Neutrophil (primary cell): ENCODE measurements around the gene DTX4.

Experiments used
- H3K27ac ChIP-seq: fragments of 200-600 bp; sonication (generic); 2 replicates; pipeline ENCODE4 v1.5.1; 2016; ENCODE audit warnings: mild to moderate bottlenecking, moderate library complexity
- H3K27me3 ChIP-seq: fragments of 200-600 bp; sonication (generic); 2 replicates; pipeline ENCODE4 v1.6.0; 2016; ENCODE audit warnings: mild to moderate bottlenecking
- H3K36me3 ChIP-seq: fragments of 200-600 bp; sonication (generic); 2 replicates; pipeline ENCODE4 v1.5.1; 2017
- H3K4me1 ChIP-seq, 2 experiments: fragments of 200-600 bp in 1 of 2; sonication (generic) in 1 of 2; 1 replicate in 1 of 2; 2 replicates in 1 of 2; pipeline versions ENCODE4 v1.5.1 to v1.6.1; 2013 to 2016; ENCODE audit warnings: low read depth in 1 of 2, low read length in 1 of 2, mild to moderate bottlenecking in 1 of 2, moderate library complexity in 1 of 2; ENCODE audit not compliant: control insufficient read depth in 1 of 2, insufficient read depth in 1 of 2
- H3K4me3 ChIP-seq, 2 experiments: fragments of 200-600 bp in 1 of 2; sonication (generic) in 1 of 2; 1 replicate in 1 of 2; 2 replicates in 1 of 2; pipeline ENCODE4 v1.5.1; 2013 to 2016; ENCODE audit warnings: low read depth in 1 of 2, low read length in 1 of 2, mild to moderate bottlenecking in 1 of 2, moderate library complexity in 1 of 2
- H3K9me3 ChIP-seq: fragments of 200-600 bp; sonication (generic); 2 replicates; pipeline ENCODE4 v1.5.1; 2016
- CTCF ChIP-seq: fragments of 200-600 bp; sonication (generic); IDR thresholded peaks from 2 replicates; pipeline ENCODE4 v1.5.1; 2016; ENCODE audit warnings: antibody characterized with exemption

Gene DTX4

GRCh38 chr11:59185386-59185945 lies 13.5 kb downstream of the DTX4 start:
- Histone ChIP-seq H3K27me3 (no peaks in the 10 kb centered on the region), H3K4me1 (peaks cover 0 to 6% of the 10 kb centered on the region in 2 experiments), H3K27ac (no peak overlapping the region), H3K36me3 (peaks cover 67% of the 10 kb centered on the region), H3K4me3 (no peak overlapping the region), H3K9me3 (no peaks in the 10 kb centered on the region)
- no peak for TF ChIP-seq CTCF

- Histone ChIP-seq H3K27ac (no peak overlapping the region), H3K4me1 (peaks cover 0 to 6% of the 10 kb centered on the region in 2 experiments), H3K27me3 (no peaks in the 10 kb centered on the region), H3K36me3 (peaks cover 74% of the 10 kb centered on the region), H3K4me3 (no peak overlapping the region), H3K9me3 (no peaks in the 10 kb centered on the region)
- TF ChIP-seq CTCF: peak; percentile 79
These were observed 14.2 kb downstream of the DTX4 start for GRCh38 chr11:59186130-59186594.

GRCh38 chr11:59187035-59187434 lies 15.1 kb downstream of the DTX4 start:
- Histone ChIP-seq H3K36me3 (peaks cover 75% of the 10 kb centered on the region), H3K4me3 (no peak overlapping the region), H3K4me1 (peaks cover 0 to 6% of the 10 kb centered on the region in 2 experiments), H3K27ac (no peak overlapping the region), H3K27me3 (no peaks in the 10 kb centered on the region), H3K9me3 (no peaks in the 10 kb centered on the region)
- TF ChIP-seq CTCF: no peak

- no peak for TF ChIP-seq CTCF
- H3K4me1 ChIP-seq: peaks cover 0 to 6% of the 10 kb centered on the region in 2 experiments
- H3K27ac ChIP-seq: no peak overlapping the region
- H3K4me3 ChIP-seq: no peak overlapping the region
- peaks cover 75% of the 10 kb centered on the region for H3K36me3 ChIP-seq
- H3K27me3 ChIP-seq: no peaks in the 10 kb centered on the region
- H3K9me3 ChIP-seq: no peaks in the 10 kb centered on the region
These were observed 15.7 kb downstream of the DTX4 start for GRCh38 chr11:59187587-59187986.

- no peak for TF ChIP-seq CTCF
- H3K9me3 ChIP-seq: no peaks in the 10 kb centered on the region
- H3K4me3 ChIP-seq: no peak overlapping the region
- H3K27ac ChIP-seq: no peak overlapping the region
- peaks cover 0 to 6% of the 10 kb centered on the region in 2 experiments for H3K4me1 ChIP-seq
- no peaks in the 10 kb centered on the region for H3K27me3 ChIP-seq
- H3K36me3 ChIP-seq: peaks cover 77% of the 10 kb centered on the region
These were observed 17.0 kb downstream of the DTX4 start for GRCh38 chr11:59188954-59189353.
